Measurements from ENCODE around the gene MAP2K6.

The MAP2K6 gene

GRCh38 chr17:69427486-69428197 lies 13.1 kb downstream of the MAP2K6 start:
- no peak for DNase-seq (ENCODE audit: low read depth in 2 of 2)

GRCh38 chr17:69428252-69428980 lies 13.9 kb downstream of the MAP2K6 start:
- no peak for DNase-seq (ENCODE audit: low read depth in 2 of 2)

GRCh38 chr17:69430488-69430887 lies 16.0 kb downstream of the MAP2K6 start:
- DNase-seq (ENCODE audit: low read depth in 2 of 2): no peak

GRCh38 chr17:69431835-69432234 lies 17.3 kb downstream of the MAP2K6 start:
- DNase-seq (ENCODE audit: low read depth in 2 of 2): no peak

GRCh38 chr17:69433093-69433492 lies 18.6 kb downstream of the MAP2K6 start:
- no peak for DNase-seq (ENCODE audit: low read depth in 2 of 2)

GRCh38 chr17:69434164-69434579 lies 19.7 kb downstream of the MAP2K6 start:
- no peak for DNase-seq (ENCODE audit: low read depth in 2 of 2)

GRCh38 chr17:69435971-69436696 lies 21.6 kb downstream of the MAP2K6 start:
- no peak for DNase-seq (ENCODE audit: low read depth in 2 of 2)

GRCh38 chr17:69437475-69437874 lies 23.0 kb downstream of the MAP2K6 start:
- no peak for DNase-seq (ENCODE audit: low read depth in 2 of 2)

- no peak for DNase-seq (ENCODE audit: low read depth in 2 of 2)
Measured at GRCh38 chr17:69438776-69439175, 24.3 kb downstream of the MAP2K6 start.

GRCh38 chr17:69441179-69441578 lies 26.7 kb downstream of the MAP2K6 start:
- DNase-seq (ENCODE audit: low read depth in 2 of 2): no peak

GRCh38 chr17:69443138-69443537 lies 28.6 kb downstream of the MAP2K6 start:
- no peak for DNase-seq (ENCODE audit: low read depth in 2 of 2)

- no peak for DNase-seq (ENCODE audit: low read depth in 2 of 2)
Measured at GRCh38 chr17:69444023-69444422, 29.5 kb downstream of the MAP2K6 start.

- no peak for DNase-seq (ENCODE audit: low read depth in 2 of 2)
Measured at GRCh38 chr17:69445132-69445531, 30.6 kb downstream of the MAP2K6 start.

- no peak for DNase-seq (ENCODE audit: low read depth in 2 of 2)
Measured at GRCh38 chr17:69447726-69448125, 33.2 kb downstream of the MAP2K6 start.

GRCh38 chr17:69448431-69449102 lies 34.1 kb downstream of the MAP2K6 start:
- DNase-seq (ENCODE audit: low read depth in 2 of 2): no peak

GRCh38 chr17:69450131-69450530 lies 35.6 kb downstream of the MAP2K6 start:
- no peak for DNase-seq (ENCODE audit: low read depth in 2 of 2)

GRCh38 chr17:69450918-69451317 lies 36.4 kb downstream of the MAP2K6 start:
- DNase-seq (ENCODE audit: low read depth in 2 of 2): no peak

- no peak for DNase-seq (ENCODE audit: low read depth in 2 of 2)
Measured at GRCh38 chr17:69451416-69452394, 37.2 kb downstream of the MAP2K6 start.

- no peak for DNase-seq (ENCODE audit: low read depth in 2 of 2)
Measured at GRCh38 chr17:69452664-69453260, 38.3 kb downstream of the MAP2K6 start.

- DNase-seq (ENCODE audit: low read depth in 2 of 2): no peak
Measured at GRCh38 chr17:69454051-69454450, 39.6 kb downstream of the MAP2K6 start.

Data from fibroblast of skin of left biceps (primary cell).